HepG2 (cell line): Measurements from ENCODE around the gene TGM2. TPM values are rescaled to one million over a fixed set of nuclear protein-coding genes. Genes with fewer than 3 reads are reported as not detected.

ENCODE experiments used
- ATAC-seq: fragments of 200-7000 bp; cut with Tn5 transposase; 3 replicates; pipeline ENCODE4 v1.9.1; 2020; ENCODE audit warnings: mild to moderate bottlenecking, moderate library complexity
- BruUV-seq: library from RNA; stranded (reverse); fragments of 400-500 nt; replicated peaks from 2 replicates; lab custom pipeline; 2021; lab: Mats Ljungman, UMichigan
- CTCF ChIA-PET: fragments of 300-600 bp; formaldehyde crosslinking; extraction: SDS; loops from one replicate; lab custom pipeline; 2021; ENCODE audit warnings: low total read pairs, inconsistent platforms, low intra/inter-chr PET ratio; lab: Yijun Ruan, JAX
- POLR2A ChIA-PET: fragments of 350-600 bp; sonication (Branson Sonifier 250); formaldehyde crosslinking; loops from one replicate; lab custom pipeline; 2020; ENCODE audit warnings: antibody characterized with exemption, inconsistent platforms; lab: Yijun Ruan, JAX
- DNase-seq: peaks from one replicate; pipeline ENCODE4 v3.0.0-alpha.2; 2015; ENCODE audit warnings: low spot score
- FAIRE-seq: peaks from 3 replicates; lab custom pipeline; 2011; peaks lifted over from hg19 to GRCh38; lab: Jason Lieb, UNC
- H2AFZ ChIP-seq: one replicate; pipeline ENCODE4 v1.6.1; 2011; ENCODE audit warnings: low read length, inconsistent platforms
- H3K27ac ChIP-seq: fragments of 300-600 bp; 3 replicates; pipeline ENCODE4 v1.8.0; 2011; ENCODE audit warnings: mixed run types, mild to moderate bottlenecking, mixed read lengths, low read length, inconsistent platforms; ENCODE audit not compliant: insufficient read depth; ENCODE audit errors: extremely low read length
- H3K27me3 ChIP-seq, 2 experiments: fragments of 200-600 bp in 1 of 2; 2 replicates in 1 of 2; 3 replicates in 1 of 2; pipeline versions ENCODE4 v1.6.0 to v1.8.0; 2011; ENCODE audit warnings: low read length in 2 of 2, mild to moderate bottlenecking in 2 of 2, moderate library complexity in 2 of 2, inconsistent platforms in 1 of 2; ENCODE audit not compliant: insufficient read depth in 2 of 2, control insufficient read depth in 1 of 2
- H3K36me3 ChIP-seq, 2 experiments: fragments of 200-600 bp in 1 of 2; replicated peaks in 1 of 2; 2 replicates in 1 of 2; 3 replicates in 1 of 2; pipeline versions ENCODE4 v1.5.1 to v1.8.0; 2011; ENCODE audit warnings: low read length in 2 of 2, inconsistent platforms in 1 of 2; ENCODE audit not compliant: insufficient read depth in 2 of 2, control insufficient read depth in 1 of 2
- H3K4me1 ChIP-seq: 2 replicates; pipeline ENCODE4 v1.5.1; 2012; ENCODE audit warnings: low read length, inconsistent platforms; ENCODE audit not compliant: insufficient read depth
- H3K4me2 ChIP-seq: 2 replicates; pipeline ENCODE4 v1.6.0; 2011; ENCODE audit warnings: low read depth, low read length, inconsistent platforms
- H3K4me3 ChIP-seq, 3 experiments: fragments of 200-600 bp in 1 of 3; sonication (generic), shearing (Covaris generic) in 1 of 3; replicated peaks in 1 of 3; 2 replicates each; pipeline ENCODE4 v1.5.1; 2011 to 2016; ENCODE audit warnings: low read length in 3 of 3, inconsistent platforms in 2 of 3, low read depth in 2 of 3, mild to moderate bottlenecking in 2 of 3, control low read depth in 1 of 3, mixed read lengths in 1 of 3; ENCODE audit not compliant: insufficient read depth in 1 of 3
- H3K79me2 ChIP-seq: one replicate; pipeline ENCODE4 v1.6.1; 2011; ENCODE audit warnings: low read length, inconsistent platforms; ENCODE audit not compliant: insufficient read depth
- H3K9ac ChIP-seq: 2 replicates; pipeline ENCODE4 v1.6.0; 2011; ENCODE audit warnings: mild to moderate bottlenecking, low read depth, low read length, inconsistent platforms; ENCODE audit not compliant: insufficient read depth
- H3K9me3 ChIP-seq: 2 replicates; pipeline ENCODE4 v1.5.1; 2012; ENCODE audit warnings: mild to moderate bottlenecking, low read length
- H4K20me1 ChIP-seq: 2 replicates; pipeline ENCODE4 v1.6.0; 2011; ENCODE audit warnings: inconsistent platforms, mild to moderate bottlenecking, low read length, moderate library complexity; ENCODE audit not compliant: insufficient read depth
- ARID5B ChIP-seq: IDR thresholded peaks from 2 replicates; pipeline ENCODE4 v1.4.0; 2020; ENCODE audit warnings: mild to moderate bottlenecking, missing genetic modification reagents
- KMT2A ChIP-seq: sonication (generic); formaldehyde crosslinking; IDR thresholded peaks from 2 replicates; pipeline ENCODE4 v1.4.0; 2020; ENCODE audit warnings: missing genetic modification reagents
- YEATS2 ChIP-seq: sonication (generic); formaldehyde crosslinking; IDR thresholded peaks from 2 replicates; pipeline ENCODE4 v1.4.0; 2020; ENCODE audit warnings: missing genetic modification reagents, borderline replicate concordance
- ZNF101 ChIP-seq: sonication (generic); formaldehyde crosslinking; IDR thresholded peaks from 2 replicates; pipeline ENCODE4 v1.4.0; 2020; ENCODE audit warnings: mild to moderate bottlenecking, low read depth, missing genetic modification reagents, borderline replicate concordance
- ZNF160 ChIP-seq: sonication (generic); formaldehyde crosslinking; IDR thresholded peaks from 2 replicates; pipeline ENCODE4 v1.8.0; 2022; ENCODE audit warnings: mild to moderate bottlenecking, inconsistent platforms, missing genetic modification reagents
- ZNF513 ChIP-seq: sonication (generic); formaldehyde crosslinking; conservative IDR thresholded peaks from 2 replicates; pipeline ENCODE4 v1.5.0; 2020; ENCODE audit warnings: missing genetic modification reagents
- ZNF550 ChIP-seq: sonication (generic); formaldehyde crosslinking; IDR thresholded peaks from 2 replicates; pipeline ENCODE4 v1.4.0; 2020; ENCODE audit warnings: mild to moderate bottlenecking, missing genetic modification reagents, borderline replicate concordance
- ZNF749 ChIP-seq: sonication (generic); formaldehyde crosslinking; IDR thresholded peaks from 2 replicates; pipeline ENCODE4 v1.8.0; 2022; ENCODE audit warnings: mild to moderate bottlenecking, missing genetic modification reagents, moderate library complexity, borderline replicate concordance
- ZNF768 ChIP-seq: sonication (generic); formaldehyde crosslinking; IDR thresholded peaks from 2 replicates; pipeline ENCODE4 v1.4.0; 2020; ENCODE audit warnings: missing genetic modification reagents
- ZNF784 ChIP-seq: sonication (generic); formaldehyde crosslinking; IDR thresholded peaks from 2 replicates; pipeline ENCODE4 v1.5.1; 2020; ENCODE audit warnings: missing genetic modification reagents, mild to moderate bottlenecking, borderline replicate concordance
- WGBS: methylation state at CpG from one replicate; pipeline ENCODE4 v1.1.6; 2017; ENCODE audit warnings: low lambda C conversion rate; 5-methylcytosine and 5-hydroxymethylcytosine counted together
- in situ Hi-C: cut with HindIII; loops from 2 replicates; pipeline ENCODE4 v1.10.0; 2017; ENCODE audit warnings: low pct_unique_long_range_greater_than_20kb; ENCODE audit not compliant: extremely low pct_ligation_motif_present
- intact Hi-C: fragments of 100-400 bp; cut with micrococcal nuclease; formaldehyde crosslinking; loops from one replicate; pipeline ENCODE4 v1.10.0; 2022; ENCODE audit not compliant: unreplicated experiment
- polyA plus RNA-seq, 8 experiments: library from polyadenylated mRNA; depleted of rRNA in 3 of 8; stranded (reverse) in 7 of 8; unstranded in 1 of 8; fragments of >200 nt; fragmentation: Illumina TruSeq in 4 of 8; extraction: Trizol in 4 of 8; gene quantifications; 2 replicates each; pipeline versions ENCODE4 v1.2.1 to v1.2.3, GENCODE V29; 2011 to 2016; ENCODE audit warnings: low read depth in 4 of 8, missing spikeins in 1 of 8, mixed read lengths in 1 of 8; ENCODE audit not compliant: insufficient read depth in 1 of 8
- total RNA-seq, 5 experiments: library from RNA; depleted of rRNA; stranded (reverse); fragments of >200 nt; fragmentation: Illumina TruSeq; extraction: Trizol; gene quantifications; 2 replicates each; pipeline ENCODE4 v1.2.3, GENCODE V29; 2016; ENCODE audit warnings: low read depth in 1 of 5

The TGM2 gene
- total and polyA plus RNA-seq, 2 of the 13 experiments (the other 11 are each of a cell fraction or from before 2014, with no cell fraction given) = 4.2 to 46.4 TPM

GRCh38 chr20:38156888-38157634 lies 8.0 kb downstream of the TGM2 start:
- Histone ChIP-seq H3K9ac (no peak overlapping the region), H3K4me2 (no peak overlapping the region), H4K20me1 (no peaks in the 10 kb centered on the region), H3K27me3 (no peaks in the 10 kb centered on the region), H3K79me2 (no peaks in the 10 kb centered on the region), H3K4me3 (no peak overlapping the region), H3K27ac (no peak overlapping the region), H3K9me3 (no peaks in the 10 kb centered on the region), H3K36me3 (peaks cover 8 to 14% of the 10 kb centered on the region in 2 experiments; a peak in 4 of 5 replicates), H2AFZ (no peak overlapping the region), H3K4me1 (peaks cover 22% of the 10 kb centered on the region)
- in situ Hi-C loops (no loop called here), intact Hi-C loops (no loop called here)
- peak; percentile 91 for TF ChIP-seq ZNF768
- TF ChIP-seq ZNF513 (CRISPR knock-in tag) = no peak
- no peak for TF ChIP-seq KMT2A (CRISPR knock-in tag)
- no peak for ATAC-seq
- CTCF ChIA-PET = no interaction called here
- FAIRE-seq = no peak
- DNase-seq = no peak
- BruUV-seq = no TSS peak
- WGBS = 84% methylated on average over 11 of the region's 11 CpGs
- POLR2A ChIA-PET = interaction anchor here (1.6 kb wide), 1 partner anchor 13 kb away, joined by 9 read pairs; no protein-coding TSS in a partner anchor

GRCh38 chr20:38156280-38156679 lies 8.8 kb downstream of the TGM2 start:
- Histone ChIP-seq H3K4me3 (no peak overlapping the region), H4K20me1 (no peaks in the 10 kb centered on the region), H3K36me3 (peaks cover 8 to 14% of the 10 kb centered on the region in 2 experiments; a peak in 4 of 5 replicates), H3K4me1 (peaks cover 24% of the 10 kb centered on the region), H3K9ac (no peak overlapping the region), H3K4me2 (no peak overlapping the region), H3K79me2 (no peaks in the 10 kb centered on the region), H3K27me3 (no peaks in the 10 kb centered on the region), H2AFZ (no peak overlapping the region), H3K27ac (no peak overlapping the region), H3K9me3 (no peaks in the 10 kb centered on the region)
- POLR2A ChIA-PET = interaction anchor here (1.6 to 2.4 kb wide), 2 partner anchors 12 kb away, joined by 9 to 13 read pairs; no protein-coding TSS in a partner anchor
- FAIRE-seq (no peak), DNase-seq (no peak), ATAC-seq (no peak)
- in situ Hi-C loops (no loop called here), intact Hi-C loops (no loop called here)
- BruUV-seq = no TSS peak
- CTCF ChIA-PET = no interaction called here
- 95% methylated on average over 6 of the region's 6 CpGs for WGBS
- TF ChIP-seq YEATS2 (CRISPR knock-in tag) (no peak), ZNF749 (CRISPR knock-in tag) (no peak), ZNF160 (CRISPR knock-in tag) (no peak), ARID5B (CRISPR knock-in tag) (no peak), ZNF101 (CRISPR knock-in tag) (no peak), ZNF550 (CRISPR knock-in tag) (no peak), ZNF784 (CRISPR knock-in tag) (no peak)
